ENCODE results near the gene ZNF214. TPM values are rescaled to one million over a fixed set of nuclear protein-coding genes. Genes with fewer than 3 reads are reported as not detected.

Gene ZNF214
- total RNA-seq, 1 donor from 2014 or later, result 7.9 TPM

- no peak for TF ChIP-seq CTCF (conservative IDR thresholded peaks at IDR 0.05)
- Mint-ChIP-seq H3K27ac (no peak overlapping the region), H3K27me3 (peaks cover 5% of the 10 kb centered on the region), H3K4me1 (ENCODE audit: unreplicated experiment) (no peaks in the 10 kb centered on the region), H3K9me3 (no peaks in the 10 kb centered on the region), H3K4me3 (no peak overlapping the region), H3K36me3 (no peaks in the 10 kb centered on the region)
- DNase-seq (ENCODE audit: extremely low spot score, unreplicated experiment), result no peak
Observed at GRCh38 chr11:7030836-7031235, 10.7 kb upstream of the ZNF214 start.

GRCh38 chr11:7028141-7028540, 8.0 kb upstream of the ZNF214 start:
- H3K27ac Mint-ChIP-seq, result no peak overlapping the region

GRCh38 chr11:7021318-7021717, 1.2 kb upstream of the ZNF214 start:
- H3K27ac Mint-ChIP-seq, result peak overlapping the region; percentile 91
- H3K36me3 Mint-ChIP-seq, result no peaks in the 10 kb centered on the region
- TF ChIP-seq CTCF (conservative IDR thresholded peaks at IDR 0.05), result no peak
- H3K27me3 Mint-ChIP-seq, result peaks cover 8% of the 10 kb centered on the region
- H3K4me1 Mint-ChIP-seq (ENCODE audit: unreplicated experiment), result peaks cover 15% of the 10 kb centered on the region
- DNase-seq (ENCODE audit: extremely low spot score, unreplicated experiment), result no peak
- H3K9me3 Mint-ChIP-seq, result no peaks in the 10 kb centered on the region
- peak overlapping the region; percentile 96 for H3K4me3 Mint-ChIP-seq

More at GRCh38 chr11:7028141-7028540, 8.0 kb upstream of the ZNF214 start:
- peaks cover 12% of the 10 kb centered on the region for H3K27me3 Mint-ChIP-seq
- no peak for TF ChIP-seq CTCF (conservative IDR thresholded peaks at IDR 0.05)
- H3K9me3 Mint-ChIP-seq, result no peaks in the 10 kb centered on the region
- no peaks in the 10 kb centered on the region for H3K4me1 Mint-ChIP-seq (ENCODE audit: unreplicated experiment)
- H3K4me3 Mint-ChIP-seq, result no peak overlapping the region
- no peak for DNase-seq (ENCODE audit: extremely low spot score, unreplicated experiment)
- H3K36me3 Mint-ChIP-seq, result no peaks in the 10 kb centered on the region

GRCh38 chr11:7019500-7020182, 505 bp downstream of the ZNF214 start:
- DNase-seq (ENCODE audit: extremely low spot score, unreplicated experiment), result peak; percentile 74
- Mint-ChIP-seq H3K4me1 (ENCODE audit: unreplicated experiment) (peaks cover 15% of the 10 kb centered on the region), H3K9me3 (no peaks in the 10 kb centered on the region), H3K36me3 (no peaks in the 10 kb centered on the region), H3K27me3 (peaks cover 2% of the 10 kb centered on the region), H3K27ac (peak overlapping the region; percentile 91), H3K4me3 (peak overlapping the region; percentile 96)
- TF ChIP-seq CTCF (conservative IDR thresholded peaks at IDR 0.05), result no peak

- peaks cover 4% of the 10 kb centered on the region for H3K36me3 Mint-ChIP-seq
- H3K9me3 Mint-ChIP-seq, result no peaks in the 10 kb centered on the region
- no peak for DNase-seq (ENCODE audit: extremely low spot score, unreplicated experiment)
- TF ChIP-seq CTCF (conservative IDR thresholded peaks at IDR 0.05), result no peak
- peaks cover 18% of the 10 kb centered on the region for H3K4me1 Mint-ChIP-seq (ENCODE audit: unreplicated experiment)
- no peaks in the 10 kb centered on the region for H3K27me3 Mint-ChIP-seq
- no peak overlapping the region for H3K27ac Mint-ChIP-seq
- no peak overlapping the region for H3K4me3 Mint-ChIP-seq
Observed at GRCh38 chr11:7016011-7016410, 4.1 kb downstream of the ZNF214 start.

All from type B pancreatic cell (in vitro differentiated cells).